ENCODE measurements around the gene MARCHF2. TPM values are rescaled to one million over a fixed set of nuclear protein-coding genes. Genes with fewer than 3 reads are reported as not detected.

Gene MARCHF2
- polyA plus RNA-seq, 1 of the 3 experiments (the other 2 are of a cell fraction): 57.2 TPM

- Histone ChIP-seq H3K36me3 (replicated peaks in 1 of 2; ENCODE audit: control insufficient read depth in 1 of 2, insufficient read depth in 2 of 2, low read length in 1 of 2) (peaks cover 87 to 91% of the 10 kb centered on the region in 2 experiments), H3K27ac (ENCODE audit: low read depth in 2 of 2, low read length in 1 of 2) (peak overlapping the region in 1 of 2 experiments; percentile 75; a peak in 1 of 4 replicates), H2AFZ (ENCODE audit: low read depth) (no peak overlapping the region), H3K9me3 (no peaks in the 10 kb centered on the region), H3K27me3 (ENCODE audit: insufficient read depth) (no peaks in the 10 kb centered on the region), H3K9ac (no peak overlapping the region), H3F3A (replicated peaks; ENCODE audit: insufficient read depth) (peaks cover 9% of the 10 kb centered on the region), H3K4me1 (ENCODE audit: control insufficient read depth in 1 of 2, insufficient read depth in 2 of 2, low read depth in 1 of 2, low read length in 1 of 2) (peaks cover 0 to 26% of the 10 kb centered on the region in 2 experiments; a peak in 2 of 4 replicates), H3K79me2 (ENCODE audit: insufficient read depth) (peaks cover 90% of the 10 kb centered on the region), H4K20me1 (ENCODE audit: insufficient read depth) (peaks cover 34% of the 10 kb centered on the region), H3K9me2 (no peaks in the 10 kb centered on the region), H3K4me3 (ENCODE audit: low read depth in 2 of 2, low read length in 1 of 2) (no peak overlapping the region), H3K4me2 (no peak overlapping the region)
- TF ChIP-seq RCOR1 (IDR thresholded peaks at IDR 0.05; ENCODE audit: low read length) (no peak), YY1 (IDR thresholded peaks at IDR 0.05; ENCODE audit: low read depth) (no peak), CHD2 (IDR thresholded peaks at IDR 0.05; ENCODE audit: low read length, partially characterized antibody) (peak; percentile 11), GABPA (IDR thresholded peaks at IDR 0.05; ENCODE audit: low read depth) (no peak), SMC3 (IDR thresholded peaks at IDR 0.05; ENCODE audit: low read depth, low read length) (no peak), FOXM1 (IDR thresholded peaks at IDR 0.05; ENCODE audit: low read depth) (no peak)
- ChIA-PET POLR2A (interaction anchor here (0.5 to 1.0 kb wide), 4 partner anchors 20 to 80 kb away, joined by 3 to 4 read pairs (median 3); partner anchors contain the start of genes HNRNPM, RAB11B and ZNF414), CTCF (interaction anchor here (0.6 to 1.2 kb wide), 5 partner anchors 10 to 115 kb away, joined by 3 read pairs; no protein-coding TSS in a partner anchor)
- no peak for DNase-seq
- 95% methylated on average over 10 of the region's 13 CpGs for WGBS (ENCODE audit: low lambda C conversion rate)
These were observed 56.7 kb downstream of the MARCHF2 start for GRCh38 chr19:8469613-8470368.

- H3K79me2 ChIP-seq (ENCODE audit: insufficient read depth): peaks cover 81% of the 10 kb centered on the region
- 77% methylated on average over 6 of the region's 6 CpGs for WGBS (ENCODE audit: low lambda C conversion rate)
These were observed 60.8 kb downstream of the MARCHF2 start for GRCh38 chr19:8473648-8474476.

More at GRCh38 chr19:8473648-8474476, 60.8 kb downstream of the MARCHF2 start:
- no peak overlapping the region for H2AFZ ChIP-seq (ENCODE audit: low read depth)
- H3K9me2 ChIP-seq: no peaks in the 10 kb centered on the region
- peaks cover 59% of the 10 kb centered on the region for H4K20me1 ChIP-seq (ENCODE audit: insufficient read depth)
- DNase-seq: no peak
- POLR2A ChIA-PET: no interaction called here
- no peak overlapping the region for H3K27ac ChIP-seq (ENCODE audit: low read depth in 2 of 2, low read length in 1 of 2)
- H3K4me2 ChIP-seq: no peak overlapping the region
- peaks cover 13% of the 10 kb centered on the region for H3F3A ChIP-seq (replicated peaks; ENCODE audit: insufficient read depth)
- H3K4me3 ChIP-seq (ENCODE audit: low read depth in 2 of 2, low read length in 1 of 2): no peak overlapping the region
- no peak overlapping the region for H3K9ac ChIP-seq
- CTCF ChIA-PET: interaction anchor here (0.6 kb wide), 1 partner anchor 9 kb away, joined by 3 read pairs; no protein-coding TSS in a partner anchor
- no peaks in the 10 kb centered on the region for H3K9me3 ChIP-seq
- TF ChIP-seq ELF1 (IDR thresholded peaks at IDR 0.05) (no peak), TCF12 (IDR thresholded peaks at IDR 0.05) (no peak), PBX3 (IDR thresholded peaks at IDR 0.05) (no peak), IRF3 (IDR thresholded peaks at IDR 0.05; ENCODE audit: low read depth, low read length) (no peak), RXRA (IDR thresholded peaks at IDR 0.05; ENCODE audit: borderline replicate concordance, low read depth) (no peak), FOXM1 (IDR thresholded peaks at IDR 0.05; ENCODE audit: low read depth) (no peak), SMC3 (IDR thresholded peaks at IDR 0.05; ENCODE audit: low read depth, low read length) (no peak), GATA2 (CRISPR knock-in tag; IDR thresholded peaks at IDR 0.05) (no peak), EZH2phosphoT487 (IDR thresholded peaks at IDR 0.05; ENCODE audit: borderline replicate concordance, low read depth) (no peak), GABPA (IDR thresholded peaks at IDR 0.05; ENCODE audit: low read depth) (no peak), MXI1 (IDR thresholded peaks at IDR 0.05; ENCODE audit: low read depth, low read length) (no peak), NRF1 (IDR thresholded peaks at IDR 0.05; ENCODE audit: low read depth, low read length) (no peak), CHD2 (IDR thresholded peaks at IDR 0.05; ENCODE audit: low read length, partially characterized antibody) (no peak), MAX (IDR thresholded peaks at IDR 0.05; ENCODE audit: low read depth) (no peak), CTCF (IDR thresholded peaks at IDR 0.05) (no peak), SIN3A (IDR thresholded peaks at IDR 0.05; ENCODE audit: borderline replicate concordance, low read depth, low read length) (no peak)
- peaks cover 0 to 14% of the 10 kb centered on the region in 2 experiments; a peak in 2 of 4 replicates for H3K4me1 ChIP-seq (ENCODE audit: control insufficient read depth in 1 of 2, insufficient read depth in 2 of 2, low read depth in 1 of 2, low read length in 1 of 2)
- peaks cover 73 to 76% of the 10 kb centered on the region in 2 experiments for H3K36me3 ChIP-seq (replicated peaks in 1 of 2; ENCODE audit: control insufficient read depth in 1 of 2, insufficient read depth in 2 of 2, low read length in 1 of 2)
- H3K27me3 ChIP-seq (ENCODE audit: insufficient read depth): no peaks in the 10 kb centered on the region
